GM12892 (cell line): ENCODE measurements around the gene JMJD4.

Experiments
- POLR2A ChIP-seq: IDR thresholded peaks from 2 replicates; pipeline ENCODE4 v1.6.1; 2011; ENCODE audit warnings: low read depth, low read length, control low read depth
- POLR2AphosphoS5 ChIP-seq: IDR thresholded peaks from 2 replicates; pipeline ENCODE4 v1.6.1; 2011; ENCODE audit warnings: low read depth, low read length, control low read depth
- TAF1 ChIP-seq: IDR thresholded peaks from 2 replicates; pipeline ENCODE4 v1.6.1; 2011; ENCODE audit warnings: low read depth, mild to moderate bottlenecking, control low read depth, low read length, borderline replicate concordance

GRCh38 chr1:227759341-227760300 lies 24.5 kb upstream of the JMJD4 start:
- no peak for TF ChIP-seq POLR2AphosphoS5
- no peak for TF ChIP-seq POLR2A
- TF ChIP-seq TAF1 = no peak
